Measurements from ENCODE around the gene FGFRL1.

DNA sequence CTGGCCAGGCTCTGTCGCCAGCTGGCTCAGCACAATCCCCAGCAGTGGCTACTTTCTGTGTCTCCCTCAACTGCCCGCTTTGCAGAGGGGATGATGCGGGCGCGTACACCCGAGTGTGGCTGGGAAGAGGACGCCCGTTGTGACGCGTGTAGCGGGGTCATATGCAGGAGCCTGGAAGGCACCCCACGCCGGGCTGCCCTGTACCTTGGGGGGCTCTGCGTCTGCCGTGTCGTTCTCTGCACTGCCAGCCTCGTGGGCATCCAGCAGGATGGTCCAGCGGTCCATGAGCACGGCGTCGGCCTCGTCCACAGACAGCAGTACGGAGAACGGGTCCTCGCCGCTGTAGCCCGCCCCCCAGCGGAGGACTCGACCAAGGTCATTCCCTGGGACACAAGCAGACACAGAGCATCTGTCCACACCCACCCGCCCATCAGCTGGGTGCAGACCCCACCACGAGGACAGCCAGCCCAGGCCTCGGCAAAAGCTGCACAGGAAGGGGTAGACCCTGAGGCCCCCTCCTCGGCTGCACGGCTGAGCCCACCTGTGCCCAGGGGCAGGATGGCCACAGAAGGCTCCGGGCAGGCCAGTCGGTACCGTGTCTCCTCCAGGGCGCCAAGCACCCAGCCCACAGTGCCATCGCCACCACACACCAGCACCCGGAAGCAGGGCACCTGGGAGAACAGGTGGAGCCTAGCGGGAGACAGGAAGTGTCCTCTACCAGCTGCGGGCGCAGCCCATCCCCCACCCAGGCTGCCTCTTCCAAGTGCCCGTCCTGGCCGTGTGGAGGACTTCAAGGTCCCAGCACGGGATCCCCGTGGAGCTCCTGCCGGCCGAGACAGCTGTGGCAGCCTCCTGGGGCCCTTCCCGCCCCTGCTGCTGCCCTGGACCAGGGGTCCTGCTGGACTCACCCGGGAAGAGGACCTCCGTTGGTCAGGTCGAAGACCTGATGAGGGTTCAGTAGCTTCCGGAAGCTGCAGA, 48.9 kb upstream of the FGFRL1 start:
- TF ChIP-seq, protein P1, sequence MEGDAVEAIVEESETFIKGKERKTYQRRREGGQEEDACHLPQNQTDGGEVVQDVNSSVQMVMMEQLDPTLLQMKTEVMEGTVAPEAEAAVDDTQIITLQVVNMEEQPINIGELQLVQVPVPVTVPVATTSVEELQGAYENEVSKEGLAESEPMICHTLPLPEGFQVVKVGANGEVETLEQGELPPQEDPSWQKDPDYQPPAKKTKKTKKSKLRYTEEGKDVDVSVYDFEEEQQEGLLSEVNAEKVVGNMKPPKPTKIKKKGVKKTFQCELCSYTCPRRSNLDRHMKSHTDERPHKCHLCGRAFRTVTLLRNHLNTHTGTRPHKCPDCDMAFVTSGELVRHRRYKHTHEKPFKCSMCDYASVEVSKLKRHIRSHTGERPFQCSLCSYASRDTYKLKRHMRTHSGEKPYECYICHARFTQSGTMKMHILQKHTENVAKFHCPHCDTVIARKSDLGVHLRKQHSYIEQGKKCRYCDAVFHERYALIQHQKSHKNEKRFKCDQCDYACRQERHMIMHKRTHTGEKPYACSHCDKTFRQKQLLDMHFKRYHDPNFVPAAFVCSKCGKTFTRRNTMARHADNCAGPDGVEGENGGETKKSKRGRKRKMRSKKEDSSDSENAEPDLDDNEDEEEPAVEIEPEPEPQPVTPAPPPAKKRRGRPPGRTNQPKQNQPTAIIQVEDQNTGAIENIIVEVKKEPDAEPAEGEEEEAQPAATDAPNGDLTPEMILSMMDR (conservative IDR thresholded peaks at IDR 0.05; ENCODE audit: low read depth, low read length) = no peak
- TF ChIP-seq EZH2 (IDR thresholded peaks at IDR 0.05; ENCODE audit: borderline replicate concordance, low read depth, low read length, poor library complexity, severe bottlenecking) = no peak
